Left lung (tissue), 10 donors: ENCODE measurements around the gene PVRIG. TPM values are rescaled to one million over a fixed set of nuclear protein-coding genes. Genes with fewer than 3 reads are reported as not detected.
A peak's percentile ranks its signal among the peaks of the same experiment; 100 is the strongest.
"Not testable (repeated sequence)": the region's sequence is repeated elsewhere in the genome, so short reads cannot be mapped to it uniquely, and the experiment has no call there.

Source experiments
- ATAC-seq: fragments of 200-7000 bp; cut with Tn5 transposase; one replicate; pipeline ENCODE4 v1.9.1; 2020; ENCODE audit warnings: moderate library complexity
- DNase-seq, 4 donors: peaks; one replicate each; pipeline ENCODE4 v3.0.0-alpha.2; 2013 to 2020
- H3K27ac ChIP-seq, 2 donors: fragments of 200-600 bp; sonication (generic) in 1 of 2; one replicate each; pipeline versions ENCODE4 v1.5.0 to v1.8.0; 2020 to 2021
- H3K27me3 ChIP-seq, 2 donors: fragments of 200-600 bp; sonication (generic) in 1 of 2; one replicate each; pipeline versions ENCODE4 v1.5.0 to v1.8.0; 2020 to 2021
- H3K36me3 ChIP-seq, 2 donors: fragments of 200-600 bp; sonication (generic) in 1 of 2; one replicate each; pipeline versions ENCODE4 v1.5.0 to v1.8.0; 2020 to 2021
- H3K4me1 ChIP-seq, 2 donors: fragments of 200-600 bp; one replicate each; pipeline ENCODE4 v1.8.0; 2021
- H3K4me3 ChIP-seq, 2 donors: fragments of 200-600 bp; sonication (generic) in 1 of 2; one replicate each; pipeline versions ENCODE4 v1.5.0 to v1.8.0; 2020 to 2021; ENCODE audit warnings: mild to moderate bottlenecking in 1 of 2
- H3K9me3 ChIP-seq, 2 donors: fragments of 200-600 bp; sonication (generic) in 1 of 2; one replicate each; pipeline versions ENCODE4 v1.5.0 to v1.8.0; 2020 to 2021
- intact Hi-C, 2 donors: fragments of 100-400 bp; cut with DNase I; formaldehyde crosslinking; loops; one replicate each; pipeline versions ENCODE4 v1.11.2 to v1.14.2; 2022
- polyA plus RNA-seq, 6 donors: library from polyadenylated mRNA; unstranded; fragments of 120-200 nt; gene quantifications; one replicate each; pipeline ENCODE4 v1.2.1, GENCODE V29; 2013; ENCODE audit not compliant: insufficient read length in 6 of 6
- total RNA-seq, 2 donors: library from RNA; stranded (reverse); fragmentation: NEBNext Ultra II Directional; extraction: Animal tissue kit (Norgen Biotek cat#: 25700); gene quantifications; one replicate each; pipeline ENCODE4 v1.2.1, GENCODE V29; 2021
- TF ChIP-seq, protein P1 (sequence below), 2 donors: fragments of 200-600 bp; sonication (generic) in 1 of 2; IDR thresholded peaks; one replicate each; pipeline versions ENCODE4 v1.5.0 to v1.8.0; 2021; ENCODE audit warnings: antibody characterized with exemption in 2 of 2
- donor health status: DM: no; HTN: yes; CAD: no.
- donor health status: DM: no; HTN: no; CAD: no.

PVRIG gene
- total and polyA plus RNA-seq, 8 donors = 0.41 to 9.1 (median 7.2) TPM

DNA sequence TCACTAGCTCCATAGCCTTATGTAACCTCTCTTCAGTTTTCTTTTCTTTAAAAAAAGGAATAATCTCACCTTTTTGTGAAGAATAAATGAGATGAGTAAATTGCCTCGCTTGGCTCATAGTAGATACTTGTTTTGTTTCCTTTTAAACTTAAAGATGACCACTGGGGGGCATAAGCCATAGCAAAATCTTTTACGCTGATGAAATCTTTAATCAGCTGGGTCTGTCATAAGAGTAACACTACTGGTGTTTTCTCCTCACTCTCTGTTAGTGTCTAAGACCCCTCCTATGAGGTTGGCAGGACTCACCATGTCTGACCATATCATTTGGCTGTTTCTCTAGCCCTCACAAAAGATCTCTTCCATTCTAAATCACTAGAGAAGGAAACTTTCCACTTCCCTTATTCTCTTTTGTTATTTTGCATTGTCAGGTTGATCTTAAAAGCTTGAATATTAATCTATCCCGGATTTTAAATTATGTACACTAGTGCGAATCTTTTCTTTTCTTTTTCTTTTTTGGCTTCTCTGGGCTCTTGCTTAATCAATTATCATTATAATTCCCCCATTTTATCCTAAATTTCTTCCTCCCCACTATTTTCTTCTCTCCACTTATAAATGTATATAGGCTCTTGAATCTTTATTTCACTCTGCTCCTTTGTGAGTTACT lies 29.6 kb upstream of the PVRIG start:
- Histone ChIP-seq H3K4me3 (no peak overlapping the region), H3K36me3 (no peaks in the 10 kb centered on the region), H3K4me1 (peaks cover 0 to 18% of the 10 kb centered on the region in 2 donors), H3K27ac (no peak overlapping the region), H3K27me3 (no peaks in the 10 kb centered on the region), H3K9me3 (no peaks in the 10 kb centered on the region)
- ATAC-seq = peak; percentile 56
- intact Hi-C loops = no loop called here
- no peak for DNase-seq
- TF ChIP-seq, protein P1, sequence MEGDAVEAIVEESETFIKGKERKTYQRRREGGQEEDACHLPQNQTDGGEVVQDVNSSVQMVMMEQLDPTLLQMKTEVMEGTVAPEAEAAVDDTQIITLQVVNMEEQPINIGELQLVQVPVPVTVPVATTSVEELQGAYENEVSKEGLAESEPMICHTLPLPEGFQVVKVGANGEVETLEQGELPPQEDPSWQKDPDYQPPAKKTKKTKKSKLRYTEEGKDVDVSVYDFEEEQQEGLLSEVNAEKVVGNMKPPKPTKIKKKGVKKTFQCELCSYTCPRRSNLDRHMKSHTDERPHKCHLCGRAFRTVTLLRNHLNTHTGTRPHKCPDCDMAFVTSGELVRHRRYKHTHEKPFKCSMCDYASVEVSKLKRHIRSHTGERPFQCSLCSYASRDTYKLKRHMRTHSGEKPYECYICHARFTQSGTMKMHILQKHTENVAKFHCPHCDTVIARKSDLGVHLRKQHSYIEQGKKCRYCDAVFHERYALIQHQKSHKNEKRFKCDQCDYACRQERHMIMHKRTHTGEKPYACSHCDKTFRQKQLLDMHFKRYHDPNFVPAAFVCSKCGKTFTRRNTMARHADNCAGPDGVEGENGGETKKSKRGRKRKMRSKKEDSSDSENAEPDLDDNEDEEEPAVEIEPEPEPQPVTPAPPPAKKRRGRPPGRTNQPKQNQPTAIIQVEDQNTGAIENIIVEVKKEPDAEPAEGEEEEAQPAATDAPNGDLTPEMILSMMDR (IDR thresholded peaks at IDR 0.05) = peak in 1 of 2 donors; percentile 20

DNA sequence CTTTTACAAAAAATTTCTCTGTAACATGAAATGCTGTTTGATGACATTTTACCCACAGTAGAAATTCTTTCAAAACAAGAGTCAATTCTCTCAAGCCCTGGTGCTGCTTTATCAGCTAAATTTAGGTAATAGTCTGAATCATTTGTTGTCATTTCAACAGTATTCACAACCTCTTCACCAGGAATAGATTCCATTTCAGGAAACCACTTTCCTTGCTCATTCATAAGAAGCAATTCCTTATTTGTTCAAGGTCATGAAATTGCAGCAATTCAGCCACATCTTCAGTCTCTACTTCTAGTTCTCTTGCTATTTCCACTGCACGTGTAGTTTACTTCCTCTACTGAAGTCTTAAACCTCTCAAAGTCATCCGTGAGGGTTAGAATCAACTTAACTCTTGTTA lies 28.0 kb upstream of the PVRIG start:
- intact Hi-C loops = no loop called here
- H3K36me3 ChIP-seq = no peaks in the 10 kb centered on the region
- no peak overlapping the region for H3K27ac ChIP-seq
- ATAC-seq = peak; percentile 57
- no peaks in the 10 kb centered on the region for H3K9me3 ChIP-seq
- no peaks in the 10 kb centered on the region for H3K27me3 ChIP-seq
- peaks cover 0 to 18% of the 10 kb centered on the region in 2 donors for H3K4me1 ChIP-seq
- H3K4me3 ChIP-seq = no peak overlapping the region
- no peak for DNase-seq
- TF ChIP-seq, protein P1 (IDR thresholded peaks at IDR 0.05) = no peak

DNA sequence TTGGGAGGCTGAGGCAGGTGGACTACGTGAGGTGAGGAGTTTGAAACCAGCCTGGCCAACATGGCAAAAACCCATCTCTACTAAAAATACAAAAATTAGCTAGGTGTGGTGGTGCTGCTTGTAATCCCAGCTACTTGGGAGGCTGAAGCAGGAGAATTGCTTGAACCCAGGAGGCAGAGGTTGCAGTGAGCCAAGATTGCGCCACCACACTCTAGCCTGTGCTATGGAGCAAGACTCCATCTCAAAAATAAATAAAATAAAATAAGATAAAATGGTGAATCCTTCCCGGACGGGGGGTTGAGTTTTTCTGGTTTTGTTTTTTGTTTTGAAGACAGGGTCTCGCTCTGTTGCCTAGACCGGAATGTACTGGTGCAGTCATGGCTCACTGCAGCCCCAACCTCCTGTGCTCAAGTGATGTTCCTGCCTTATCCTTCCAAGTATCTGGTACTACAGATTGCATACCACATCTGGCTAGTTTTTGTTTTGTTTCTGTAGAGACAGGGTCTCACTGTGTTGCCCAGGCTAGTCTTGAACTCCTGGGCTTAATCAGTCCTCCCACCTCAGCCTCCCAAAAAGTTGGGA lies 27.4 kb upstream of the PVRIG start:
- H3K4me3 ChIP-seq, intact Hi-C loops, H3K9me3 ChIP-seq, ATAC-seq, H3K27me3 ChIP-seq, H3K36me3 ChIP-seq, DNase-seq, H3K27ac ChIP-seq: not testable (repeated sequence)
- peaks cover 0 to 18% of the 10 kb centered on the region in 2 donors for H3K4me1 ChIP-seq

DNA sequence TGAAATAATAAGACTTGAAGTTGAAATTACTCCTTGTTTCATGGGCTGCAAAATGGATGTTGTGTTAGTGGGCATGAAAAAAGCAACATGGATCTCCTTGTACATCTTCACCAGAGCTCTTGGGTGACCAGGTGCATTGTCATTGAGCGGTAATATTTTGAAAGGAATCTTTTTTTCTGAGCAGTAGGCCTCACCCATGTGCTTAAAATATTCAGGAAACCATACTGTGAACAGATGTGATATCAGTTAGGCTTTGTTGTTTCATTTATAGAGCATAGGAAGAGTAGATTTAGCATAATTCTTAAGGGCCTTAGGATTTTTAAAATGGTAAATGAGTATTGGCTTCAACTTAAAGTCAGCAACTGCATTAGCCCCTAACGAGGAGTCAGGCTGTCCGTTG lies 26.8 kb upstream of the PVRIG start:
- H3K4me1 ChIP-seq = peaks cover 0 to 18% of the 10 kb centered on the region in 2 donors
- no peak overlapping the region for H3K4me3 ChIP-seq
- no peaks in the 10 kb centered on the region for H3K36me3 ChIP-seq
- H3K27ac ChIP-seq = no peak overlapping the region
- H3K27me3 ChIP-seq = no peaks in the 10 kb centered on the region
- intact Hi-C loops = no loop called here
- TF ChIP-seq, protein P1 (IDR thresholded peaks at IDR 0.05) = no peak
- no peaks in the 10 kb centered on the region for H3K9me3 ChIP-seq
- no peak for ATAC-seq
- no peak for DNase-seq

DNA sequence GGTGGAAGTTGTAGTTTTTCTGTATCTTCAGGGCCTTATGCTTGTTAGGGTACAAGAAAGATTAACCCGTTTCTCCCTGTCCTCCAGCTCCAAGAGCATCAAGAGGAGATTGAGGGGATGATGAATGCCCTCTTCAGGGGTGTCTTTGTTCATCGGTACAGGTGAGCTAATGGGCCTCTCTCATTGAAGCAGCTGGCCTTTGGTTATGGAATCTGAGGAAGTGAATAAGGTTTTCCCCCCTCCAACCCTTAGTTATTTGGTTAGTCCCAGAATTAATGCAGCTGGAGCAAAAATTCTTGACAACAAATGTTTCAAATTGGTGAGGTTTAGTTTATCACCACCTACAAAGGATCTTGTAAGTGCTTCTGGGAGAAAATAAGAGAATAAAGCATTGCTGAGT lies 24.5 kb upstream of the PVRIG start:
- Histone ChIP-seq H3K27ac (no peak overlapping the region), H3K4me1 (peaks cover 0 to 15% of the 10 kb centered on the region in 2 donors), H3K4me3 (no peak overlapping the region), H3K27me3 (no peaks in the 10 kb centered on the region), H3K36me3 (no peaks in the 10 kb centered on the region), H3K9me3 (no peaks in the 10 kb centered on the region)
- intact Hi-C loops = no loop called here
- ATAC-seq (no peak), DNase-seq (no peak)
- TF ChIP-seq, protein P1 (IDR thresholded peaks at IDR 0.05) = no peak

DNA sequence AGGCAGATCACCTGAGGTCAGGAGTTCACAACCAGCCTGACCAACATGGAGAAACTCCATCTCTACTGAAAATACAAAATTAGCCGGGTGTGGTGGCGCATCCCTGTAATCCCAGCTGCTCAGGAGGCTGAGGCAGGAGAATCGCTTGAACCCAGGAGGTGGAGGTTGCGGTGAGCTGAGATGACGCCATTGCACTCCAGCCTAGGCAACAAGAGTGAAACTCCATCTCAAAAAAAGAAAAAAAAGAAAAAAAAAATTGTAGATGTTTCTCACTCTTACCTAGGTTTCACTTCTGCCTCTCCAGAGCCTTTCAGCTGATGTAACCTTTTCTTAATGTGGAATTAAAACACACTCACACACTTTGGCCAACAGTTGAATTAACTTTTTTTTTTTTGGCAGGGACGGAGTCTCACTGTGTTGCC lies 23.8 kb upstream of the PVRIG start:
- H3K36me3 ChIP-seq, H3K9me3 ChIP-seq, intact Hi-C loops, H3K4me3 ChIP-seq, DNase-seq, H3K4me1 ChIP-seq, ATAC-seq, H3K27ac ChIP-seq, H3K27me3 ChIP-seq: not testable (repeated sequence)
